Neural progenitor cell (in vitro differentiated cells): ENCODE results near the gene KLF4.

ENCODE experiments used
- EZH2 ChIP-seq: fragments of 200-600 bp; sonication (generic); IDR thresholded peaks from 2 replicates; pipeline ENCODE4 v1.6.1; 2017; ENCODE audit warnings: antibody characterized with exemption, mild to moderate bottlenecking, moderate library complexity
- TF ChIP-seq, protein P1 (sequence below): fragments of 200-600 bp; sonication (generic); IDR thresholded peaks from 2 replicates; pipeline ENCODE4 v1.5.1; 2017; ENCODE audit warnings: antibody characterized with exemption, mild to moderate bottlenecking

DNA sequence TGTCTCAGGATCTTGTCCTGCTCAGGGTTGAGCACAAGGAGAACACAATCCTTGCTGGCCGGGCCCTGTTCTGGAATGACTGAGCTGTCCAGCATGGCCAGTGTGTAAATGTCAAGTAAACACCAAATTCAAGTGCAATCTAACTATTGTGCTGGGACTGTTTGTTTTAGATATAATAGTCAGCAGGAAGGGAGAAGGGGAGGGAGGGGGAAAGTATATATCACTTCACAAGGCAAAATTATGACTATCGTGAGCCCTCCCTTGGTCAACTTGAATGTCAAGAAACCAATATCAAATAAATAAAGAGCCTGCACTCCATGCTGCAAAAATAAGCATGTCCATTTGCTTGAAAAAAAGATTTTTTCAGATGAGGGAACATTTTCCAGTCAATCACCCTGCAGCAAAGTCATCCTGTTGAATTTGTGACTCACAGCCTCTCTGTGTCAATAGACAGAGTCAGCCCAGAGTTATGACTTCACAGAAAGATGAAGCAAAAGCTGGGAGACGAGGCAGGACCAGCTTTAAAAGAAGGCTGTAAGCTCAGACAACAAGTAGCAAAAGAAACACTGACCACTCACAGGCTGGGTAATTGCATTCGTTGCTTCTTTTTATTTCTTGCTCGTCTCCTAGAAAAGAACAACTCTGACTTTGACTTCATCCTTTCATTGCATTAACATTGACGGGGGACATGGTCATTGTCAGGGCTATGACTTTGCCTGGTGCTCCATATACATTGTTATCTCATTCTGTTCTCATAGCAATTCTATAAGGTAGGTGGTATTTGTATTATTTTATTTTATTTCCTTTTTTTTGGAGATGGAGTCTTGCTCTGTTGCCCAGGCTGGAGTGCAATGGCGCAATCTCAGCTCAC is 15.3 kb upstream of the KLF4 start:
- TF ChIP-seq, protein P1, sequence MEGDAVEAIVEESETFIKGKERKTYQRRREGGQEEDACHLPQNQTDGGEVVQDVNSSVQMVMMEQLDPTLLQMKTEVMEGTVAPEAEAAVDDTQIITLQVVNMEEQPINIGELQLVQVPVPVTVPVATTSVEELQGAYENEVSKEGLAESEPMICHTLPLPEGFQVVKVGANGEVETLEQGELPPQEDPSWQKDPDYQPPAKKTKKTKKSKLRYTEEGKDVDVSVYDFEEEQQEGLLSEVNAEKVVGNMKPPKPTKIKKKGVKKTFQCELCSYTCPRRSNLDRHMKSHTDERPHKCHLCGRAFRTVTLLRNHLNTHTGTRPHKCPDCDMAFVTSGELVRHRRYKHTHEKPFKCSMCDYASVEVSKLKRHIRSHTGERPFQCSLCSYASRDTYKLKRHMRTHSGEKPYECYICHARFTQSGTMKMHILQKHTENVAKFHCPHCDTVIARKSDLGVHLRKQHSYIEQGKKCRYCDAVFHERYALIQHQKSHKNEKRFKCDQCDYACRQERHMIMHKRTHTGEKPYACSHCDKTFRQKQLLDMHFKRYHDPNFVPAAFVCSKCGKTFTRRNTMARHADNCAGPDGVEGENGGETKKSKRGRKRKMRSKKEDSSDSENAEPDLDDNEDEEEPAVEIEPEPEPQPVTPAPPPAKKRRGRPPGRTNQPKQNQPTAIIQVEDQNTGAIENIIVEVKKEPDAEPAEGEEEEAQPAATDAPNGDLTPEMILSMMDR = no peak
- TF ChIP-seq EZH2 = no peak
